Heart right ventricle (tissue), 16 donors: ENCODE data around the gene KLF3. TPM values are rescaled to one million over a fixed set of nuclear protein-coding genes. Genes with fewer than 3 reads are reported as not detected.

Experiments
- ATAC-seq, 8 donors: fragments of 200-7000 bp; cut with Tn5 transposase; one replicate each; pipeline ENCODE4 v1.9.1; 2020; ENCODE audit warnings: mild to moderate bottlenecking in 8 of 8, moderate library complexity in 8 of 8, moderate number of reproducible peaks in 1 of 8
- DNase-seq, 2 donors: peaks; one replicate each; pipeline ENCODE4 v3.0.0-alpha.2; 2020
- H3K27ac ChIP-seq, 10 donors: fragments of 200-600 bp; sonication (generic) in 2 of 10; one replicate each; pipeline versions ENCODE4 v1.5.0 to v1.8.0; 2020 to 2022; ENCODE audit warnings: mild to moderate bottlenecking in 3 of 10
- H3K27me3 ChIP-seq, 7 donors: fragments of 200-600 bp; one replicate each; pipeline ENCODE4 v1.8.0; 2021 to 2022; ENCODE audit warnings: mild to moderate bottlenecking in 2 of 7
- H3K36me3 ChIP-seq, 9 donors: fragments of 200-600 bp; sonication (generic) in 1 of 9; one replicate each; pipeline versions ENCODE4 v1.5.0 to v1.8.0; 2020 to 2022; ENCODE audit warnings: mild to moderate bottlenecking in 2 of 9
- H3K4me1 ChIP-seq, 9 donors: fragments of 200-600 bp; sonication (generic) in 1 of 9; one replicate each; pipeline versions ENCODE4 v1.5.0 to v1.8.0; 2020 to 2022; ENCODE audit warnings: mild to moderate bottlenecking in 4 of 9
- H3K4me3 ChIP-seq, 10 donors: fragments of 200-600 bp; sonication (generic) in 2 of 10; one replicate each; pipeline versions ENCODE4 v1.5.0 to v1.8.0; 2020 to 2022; ENCODE audit warnings: mild to moderate bottlenecking in 7 of 10, moderate library complexity in 2 of 10
- H3K9me3 ChIP-seq, 11 donors: fragments of 200-600 bp in 10 of 11; sonication (generic) in 2 of 11; one replicate each; pipeline versions ENCODE4 v1.5.0 to v1.8.0; 2013 to 2022; ENCODE audit warnings: mild to moderate bottlenecking in 2 of 11, control low read depth in 1 of 11, moderate library complexity in 1 of 11
- WGBS, 2 donors: extraction: QIAGEN DNeasy Blood & Tissue Kit; methylation state at CpG; one replicate each; pipeline ENCODE4 v1.1.7; 2013; ENCODE audit warnings: inconsistent platforms in 1 of 2; 5-methylcytosine and 5-hydroxymethylcytosine counted together
- intact Hi-C, 10 donors: fragments of 100-400 bp; cut with DNase I; formaldehyde crosslinking; loops; one replicate each; pipeline versions ENCODE4 v1.11.1 to v1.14.2; 2022
- polyA plus RNA-seq, 2 donors: library from polyadenylated mRNA; stranded (reverse); fragments of 200-250 nt; gene quantifications; one replicate each; pipeline ENCODE4 v1.2.3, GENCODE V29; 2013
- total RNA-seq, 10 donors: library from RNA; stranded (reverse); fragmentation: NEBNext Ultra II Directional in 3 of 10; extraction: Animal tissue kit (Norgen Biotek cat#: 25700) in 3 of 10; gene quantifications; one replicate each; pipeline versions ENCODE4 v1.2.1 to v1.2.4, GENCODE V29; 2021 to 2023
- TF ChIP-seq, protein P1 (sequence below), 9 donors: fragments of 200-600 bp; sonication (generic) in 2 of 9; IDR thresholded peaks; one replicate each; pipeline versions ENCODE4 v1.5.0 to v1.8.0; 2021 to 2022; ENCODE audit warnings: antibody characterized with exemption in 9 of 9, mild to moderate bottlenecking in 5 of 9, moderate library complexity in 1 of 9
- donor health status: Arrhythmogenic right ventricular cardiomyopathy.
- donor health status: ischemic (EF 13 %, LVEDD 7.1; RV severe dilation, severe dysfunction).
- donor health status: healthy with polysubstance abuse.
- donor health status: DM: no; HTN: yes; CAD: no.
- donor health status: DM: no; HTN: no; CAD: no.
- donor health status: ischemic (EF 25% LVEDD 6.9; RV normal size, moderate dysfunction).
- donor health status: ischemic (EF 25% LVEDD 5.7; RV mildly dilated, moderate dysfunction).
- donor health status: healthy.
- donor health status: DM: yes; HTN: yes; CAD: no.
- donor health status: Ischemic cardiomyopathy.
- donor health status: ischemic (EF 35%, LVEDD 5.7; RV mildly dilated, moderate dysfunction).
- donor health status: nonischemic (EF 11% LVEDD 7.7; RV severe dilation, severe dysfunction).
- donor health status: DM: yes; HTN: yes; CAD: no.
- donor health status: PGD.
- donor health status: ischemic (EF 29% LVEDD 5.4; RV normal size, mild dysfunction).
- donor health status: nonischemic (EF 23%, LVEDD 6.1; RV moderate dilation, normal function).

Gene KLF3
- total and polyA plus RNA-seq, 12 donors = 9.9 to 25.1 (median 19.4) TPM

DNA sequence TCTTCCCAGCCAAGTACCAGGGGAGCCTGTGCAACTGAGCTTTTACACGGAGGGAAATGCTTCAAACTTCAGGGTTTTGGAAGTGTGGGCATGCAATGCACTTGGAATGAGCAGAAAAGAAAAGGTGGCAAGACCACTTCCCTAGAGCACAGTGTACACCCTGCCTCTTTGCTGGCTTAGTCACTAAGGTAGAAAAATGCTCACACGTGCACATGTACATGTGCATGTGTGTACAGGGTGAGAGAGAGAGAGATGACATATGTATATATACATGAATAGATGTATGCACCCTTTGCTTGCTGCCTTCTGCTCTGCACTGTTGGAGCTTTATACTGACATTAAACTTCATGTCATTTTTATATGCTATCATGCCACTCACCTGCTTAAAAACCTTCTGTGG is 7.9 kb upstream of the KLF3 start:
- H3K27ac ChIP-seq = no peak overlapping the region
- no peaks in the 10 kb centered on the region for H3K27me3 ChIP-seq
- no peak for DNase-seq
- ATAC-seq = no peak
- no peak overlapping the region for H3K4me3 ChIP-seq
- peaks cover 0 to 10% (median 0%) of the 10 kb centered on the region in 9 donors for H3K4me1 ChIP-seq
- TF ChIP-seq, protein P1, sequence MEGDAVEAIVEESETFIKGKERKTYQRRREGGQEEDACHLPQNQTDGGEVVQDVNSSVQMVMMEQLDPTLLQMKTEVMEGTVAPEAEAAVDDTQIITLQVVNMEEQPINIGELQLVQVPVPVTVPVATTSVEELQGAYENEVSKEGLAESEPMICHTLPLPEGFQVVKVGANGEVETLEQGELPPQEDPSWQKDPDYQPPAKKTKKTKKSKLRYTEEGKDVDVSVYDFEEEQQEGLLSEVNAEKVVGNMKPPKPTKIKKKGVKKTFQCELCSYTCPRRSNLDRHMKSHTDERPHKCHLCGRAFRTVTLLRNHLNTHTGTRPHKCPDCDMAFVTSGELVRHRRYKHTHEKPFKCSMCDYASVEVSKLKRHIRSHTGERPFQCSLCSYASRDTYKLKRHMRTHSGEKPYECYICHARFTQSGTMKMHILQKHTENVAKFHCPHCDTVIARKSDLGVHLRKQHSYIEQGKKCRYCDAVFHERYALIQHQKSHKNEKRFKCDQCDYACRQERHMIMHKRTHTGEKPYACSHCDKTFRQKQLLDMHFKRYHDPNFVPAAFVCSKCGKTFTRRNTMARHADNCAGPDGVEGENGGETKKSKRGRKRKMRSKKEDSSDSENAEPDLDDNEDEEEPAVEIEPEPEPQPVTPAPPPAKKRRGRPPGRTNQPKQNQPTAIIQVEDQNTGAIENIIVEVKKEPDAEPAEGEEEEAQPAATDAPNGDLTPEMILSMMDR (IDR thresholded peaks at IDR 0.05) = no peak
- WGBS, 2 donors = 76 to 85% methylated on average over 2 of the region's 2 CpGs
- no peaks in the 10 kb centered on the region for H3K9me3 ChIP-seq
- H3K36me3 ChIP-seq = no peaks in the 10 kb centered on the region
- intact Hi-C loops = loop anchor here in 1 of 10 donors (10.0 kb wide), 1 partner anchor 111 kb away; no protein-coding TSS in a partner anchor

GRCh38 chr4:38659346-38659745 is 4.7 kb upstream of the KLF3 start:
- H3K9me3 ChIP-seq = no peaks in the 10 kb centered on the region
- no peak overlapping the region for H3K4me3 ChIP-seq
- TF ChIP-seq, protein P1 (IDR thresholded peaks at IDR 0.05) = no peak
- H3K36me3 ChIP-seq = no peaks in the 10 kb centered on the region
- ATAC-seq (no peak), DNase-seq (no peak)
- intact Hi-C loops = loop anchor here in 1 of 10 donors (10.0 kb wide), 1 partner anchor 115 kb away; no protein-coding TSS in a partner anchor
- peaks cover 0 to 21% (median 12%) of the 10 kb centered on the region in 9 donors for H3K4me1 ChIP-seq
- no peak overlapping the region for H3K27ac ChIP-seq
- WGBS, 2 donors = 67 to 74% methylated on average over 3 of the region's 3 CpGs
- H3K27me3 ChIP-seq = no peaks in the 10 kb centered on the region

DNA sequence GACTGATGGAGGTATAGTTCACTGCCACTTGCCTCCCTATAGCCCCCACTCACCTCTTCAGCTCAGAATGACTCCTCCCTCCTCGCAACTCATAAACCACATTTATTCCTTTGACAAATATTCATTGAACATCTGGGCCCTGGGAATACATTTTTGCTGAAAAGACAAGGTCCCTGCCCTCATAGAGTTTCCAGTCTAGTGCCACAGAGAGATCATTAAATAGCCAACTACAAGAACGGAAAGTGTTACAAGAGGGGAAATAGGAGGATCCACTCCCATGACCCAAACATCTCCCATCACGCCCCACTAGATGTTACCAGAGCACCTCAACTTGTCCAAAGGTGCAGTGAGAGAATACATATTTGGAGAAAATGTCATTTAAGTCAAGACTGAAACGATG is 3.2 kb upstream of the KLF3 start:
- TF ChIP-seq, protein P1 (IDR thresholded peaks at IDR 0.05) = no peak
- H3K9me3 ChIP-seq = no peaks in the 10 kb centered on the region
- peaks cover 0 to 27% (median 15%) of the 10 kb centered on the region in 9 donors for H3K4me1 ChIP-seq
- DNase-seq (no peak), ATAC-seq (no peak)
- H3K27me3 ChIP-seq = no peaks in the 10 kb centered on the region
- intact Hi-C loops = no loop called here
- WGBS, 2 donors = 95 to 98% methylated on average over 4 of the region's 4 CpGs
- no peaks in the 10 kb centered on the region for H3K36me3 ChIP-seq
- H3K27ac ChIP-seq = no peak overlapping the region
- no peak overlapping the region for H3K4me3 ChIP-seq

- TF ChIP-seq, protein P1 (IDR thresholded peaks at IDR 0.05) = no peak
- no peak overlapping the region for H3K4me3 ChIP-seq
- ATAC-seq (no peak), DNase-seq (no peak)
- no peaks in the 10 kb centered on the region for H3K27me3 ChIP-seq
- no peaks in the 10 kb centered on the region for H3K36me3 ChIP-seq
- no peaks in the 10 kb centered on the region for H3K9me3 ChIP-seq
- H3K4me1 ChIP-seq = peaks cover 0 to 32% (median 20%) of the 10 kb centered on the region in 9 donors
- 95 to 96% methylated on average over 3 of the region's 3 CpGs for WGBS, 2 donors
- no peak overlapping the region for H3K27ac ChIP-seq
- intact Hi-C loops = no loop called here
Observed at GRCh38 chr4:38661371-38661770, 2.6 kb upstream of the KLF3 start.
